Right atrium auricular region (tissue), 2 donors: ENCODE data around the gene BBS5. TPM values are rescaled to one million over a fixed set of nuclear protein-coding genes. Genes with fewer than 3 reads are reported as not detected.

ENCODE experiments used
- DNase-seq: peaks from one replicate; pipeline ENCODE4 v3.0.0-alpha.2; 2019; ENCODE audit warnings: low spot score
- H3K27ac ChIP-seq, 2 donors: fragments of 200-600 bp; sonication (generic); 1 replicate in 1 of 2; 2 replicates in 1 of 2; pipeline ENCODE4 v1.5.1; 2016 to 2019
- H3K27me3 ChIP-seq, 2 donors: fragments of 200-600 bp; sonication (generic); one replicate each; pipeline versions ENCODE4 v1.5.1 to v1.6.0; 2017 to 2019
- H3K36me3 ChIP-seq: fragments of 200-600 bp; sonication (generic); one replicate; pipeline ENCODE4 v1.5.1; 2016
- H3K4me1 ChIP-seq, 2 donors: fragments of 200-600 bp; sonication (generic); one replicate each; pipeline versions ENCODE4 v1.5.1 to v1.6.0; 2017 to 2019
- H3K4me3 ChIP-seq, 2 donors: fragments of 200-600 bp; sonication (generic); 1 replicate in 1 of 2; 2 replicates in 1 of 2; pipeline ENCODE4 v1.5.1; 2017 to 2019; ENCODE audit warnings: mild to moderate bottlenecking in 1 of 2, moderate library complexity in 1 of 2
- H3K9me3 ChIP-seq, 2 donors: fragments of 200-600 bp; sonication (generic); one replicate each; pipeline ENCODE4 v1.5.1; 2019
- CTCF ChIP-seq, 2 donors: fragments of 200-600 bp; sonication (generic); IDR thresholded peaks; one replicate each; pipeline ENCODE4 v1.5.1; 2019; ENCODE audit warnings: antibody characterized with exemption in 2 of 2
- total RNA-seq, 2 donors: library from RNA; depleted of rRNA; stranded (reverse); fragments of >200 nt; gene quantifications; one replicate each; pipeline ENCODE4 v1.1.0, GENCODE V29; 2016

The BBS5 gene
- total RNA-seq, 2 donors from 2014 or later, result 4.2 to 7.0 TPM

- H3K4me1 ChIP-seq, result no peaks in the 10 kb centered on the region
- no peak for TF ChIP-seq CTCF (IDR thresholded peaks at IDR 0.05)
- H3K27ac ChIP-seq, result no peak overlapping the region
- DNase-seq, result no peak
- H3K4me3 ChIP-seq, result no peak overlapping the region
- peaks cover 10% of the 10 kb centered on the region for H3K36me3 ChIP-seq
- H3K27me3 ChIP-seq, result no peaks in the 10 kb centered on the region
- H3K9me3 ChIP-seq, result no peaks in the 10 kb centered on the region
Measured at GRCh38 chr2:169491378-169491777, 12.1 kb downstream of the BBS5 start.

DNA sequence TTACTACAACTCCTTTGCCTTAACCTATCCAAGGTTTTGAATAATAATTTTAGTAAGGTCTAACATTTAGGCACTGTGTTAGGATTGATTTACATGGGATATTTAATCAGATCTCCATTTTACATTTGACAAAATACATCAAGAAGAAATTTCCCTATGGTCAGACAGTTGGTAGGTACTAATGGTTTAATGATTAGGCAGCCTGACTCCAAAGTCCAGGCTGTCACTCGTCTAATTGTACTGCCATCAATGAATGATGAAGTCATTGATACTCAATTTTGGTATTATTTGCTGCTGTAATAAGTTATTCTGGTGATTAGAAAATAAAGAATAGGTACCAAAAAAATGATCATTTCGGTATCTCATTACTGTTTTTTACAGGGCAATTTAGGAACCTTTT lies 14.1 kb downstream of the BBS5 start:
- no peak overlapping the region for H3K4me3 ChIP-seq
- no peak overlapping the region for H3K27ac ChIP-seq

GRCh38 chr2:169495310-169495928 lies 16.1 kb downstream of the BBS5 start:
- DNase-seq, result no peak
- peaks cover 4% of the 10 kb centered on the region for H3K36me3 ChIP-seq
- H3K27me3 ChIP-seq, result no peaks in the 10 kb centered on the region
- no peak for TF ChIP-seq CTCF (IDR thresholded peaks at IDR 0.05)
- H3K4me3 ChIP-seq, result no peak overlapping the region
- H3K27ac ChIP-seq, result no peak overlapping the region
- H3K9me3 ChIP-seq, result no peaks in the 10 kb centered on the region
- no peaks in the 10 kb centered on the region for H3K4me1 ChIP-seq

More for the DNA sequence above, 14.1 kb downstream of the BBS5 start:
- Histone ChIP-seq H3K4me1 (no peaks in the 10 kb centered on the region), H3K27me3 (no peaks in the 10 kb centered on the region), H3K9me3 (no peaks in the 10 kb centered on the region), H3K36me3 (peaks cover 6% of the 10 kb centered on the region)
- DNase-seq, result no peak
- no peak for TF ChIP-seq CTCF (IDR thresholded peaks at IDR 0.05)

DNA sequence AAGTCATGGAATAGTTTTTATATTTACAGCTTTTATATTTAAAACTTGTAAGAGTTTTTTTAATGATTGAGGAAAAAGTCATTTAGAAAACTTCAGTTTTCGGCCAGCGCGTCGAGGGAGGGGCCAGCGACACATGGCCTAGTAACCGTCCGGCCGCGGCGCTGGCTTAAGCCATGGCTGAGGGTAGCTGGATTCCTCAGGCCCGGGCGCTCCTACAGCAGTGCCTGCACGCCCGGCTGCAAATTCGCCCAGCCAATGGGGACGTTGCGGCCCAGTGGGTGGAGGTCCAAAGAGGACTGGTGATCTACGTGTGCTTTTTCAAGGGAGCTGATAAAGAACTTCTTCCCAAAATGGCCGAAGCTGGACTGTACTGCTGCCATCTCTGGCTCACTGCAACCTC lies 25.4 kb downstream of the BBS5 start:
- no peak overlapping the region for H3K27ac ChIP-seq
- DNase-seq, result no peak
- peaks cover 0 to 9% of the 10 kb centered on the region in 2 donors for H3K4me1 ChIP-seq
- H3K9me3 ChIP-seq, result no peaks in the 10 kb centered on the region
- no peaks in the 10 kb centered on the region for H3K36me3 ChIP-seq
- H3K27me3 ChIP-seq, result no peaks in the 10 kb centered on the region
- TF ChIP-seq CTCF (IDR thresholded peaks at IDR 0.05), result no peak
- H3K4me3 ChIP-seq, result no peak overlapping the region

DNA sequence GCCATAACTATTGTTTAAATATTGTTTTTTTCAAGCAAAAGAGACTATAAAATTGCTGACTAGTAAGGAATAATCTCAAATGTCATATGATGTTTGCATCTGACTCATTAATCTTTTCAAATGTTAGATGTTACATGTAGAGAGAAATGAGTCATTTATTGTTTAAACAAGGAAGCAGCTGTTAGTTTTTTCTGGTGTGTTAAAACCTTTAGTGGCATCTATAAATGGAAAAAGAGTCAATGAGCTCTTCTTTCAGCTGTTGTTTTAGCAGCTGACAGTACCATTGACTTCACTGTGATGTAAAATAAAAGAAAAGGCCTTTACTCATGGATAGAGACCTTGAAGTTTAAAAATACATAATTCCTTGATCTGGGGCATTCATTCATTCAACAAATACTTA lies 28.4 kb downstream of the BBS5 start:
- Histone ChIP-seq H3K27ac (no peak overlapping the region), H3K36me3 (no peaks in the 10 kb centered on the region), H3K9me3 (no peaks in the 10 kb centered on the region), H3K27me3 (no peaks in the 10 kb centered on the region), H3K4me3 (no peak overlapping the region), H3K4me1 (peaks cover 0 to 9% of the 10 kb centered on the region in 2 donors)
- DNase-seq, result no peak
- no peak for TF ChIP-seq CTCF (IDR thresholded peaks at IDR 0.05)

DNA sequence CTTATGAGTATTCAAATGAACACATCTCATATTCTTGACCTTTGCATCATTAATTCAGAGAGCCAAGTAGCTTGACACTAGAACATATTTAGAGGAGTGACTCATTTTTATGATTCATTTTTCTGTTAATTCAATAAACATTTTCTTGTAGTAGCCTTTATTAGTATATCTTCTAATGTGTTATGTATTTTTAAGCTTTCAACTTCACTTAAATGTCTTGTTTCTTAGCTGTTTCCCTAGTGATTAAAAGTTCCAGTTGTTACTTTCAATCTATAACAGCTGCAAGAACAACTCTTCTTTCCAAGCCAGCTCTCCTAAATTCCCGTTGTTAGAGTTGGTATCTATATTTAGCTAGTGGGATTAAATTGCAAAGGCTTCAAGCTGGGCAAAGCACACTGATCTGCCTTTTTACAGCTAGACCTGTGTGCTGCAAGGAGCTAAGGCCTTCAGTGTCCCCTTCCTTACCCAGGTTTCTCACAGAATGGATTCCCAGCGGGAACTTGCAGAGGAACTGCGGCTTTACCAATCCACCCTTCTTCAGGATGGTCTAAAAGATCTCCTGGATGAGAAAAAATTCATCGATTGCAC lies 30.1 kb downstream of the BBS5 start, which contains the start of gene KLHL41:
Gene KLHL41 (plus strand): TSS at position 405 of the 588 bp plus-strand sequence. CDS start 77 bp downstream, at position 482.
- Histone ChIP-seq H3K9me3 (no peaks in the 10 kb centered on the region), H3K4me1 (peaks cover 0 to 9% of the 10 kb centered on the region in 2 donors), H3K27me3 (no peaks in the 10 kb centered on the region), H3K4me3 (peak within 1 kb of the TSS; percentile 40 to 41), H3K27ac (peak within 1 kb of the TSS; percentile 68 to 80), H3K36me3 (no peaks in the 10 kb centered on the region)
- TF ChIP-seq CTCF (IDR thresholded peaks at IDR 0.05), result no peak
- no peak for DNase-seq
